Muscle of back (tissue), 13 donors: Measurements from ENCODE around the gene PLA2G6. TPM values are rescaled to one million over a fixed set of nuclear protein-coding genes. Genes with fewer than 3 reads are reported as not detected.

Experiments used
- DNase-seq, 3 donors: peaks; one replicate each; pipeline versions ENCODE4 v3.0.0 to v3.0.0-alpha.2; 2013
- long read RNA-seq, 9 donors: transcript quantifications; one replicate each; lab custom pipeline, GENCODE V29; 2026
- polyA plus RNA-seq, 10 donors: library from polyadenylated mRNA; unstranded; fragments of 120-200 nt; gene quantifications; one replicate each; pipeline ENCODE4 v1.2.1, GENCODE V29; 2013; ENCODE audit not compliant: insufficient read length in 10 of 10

PLA2G6 gene, protein sequence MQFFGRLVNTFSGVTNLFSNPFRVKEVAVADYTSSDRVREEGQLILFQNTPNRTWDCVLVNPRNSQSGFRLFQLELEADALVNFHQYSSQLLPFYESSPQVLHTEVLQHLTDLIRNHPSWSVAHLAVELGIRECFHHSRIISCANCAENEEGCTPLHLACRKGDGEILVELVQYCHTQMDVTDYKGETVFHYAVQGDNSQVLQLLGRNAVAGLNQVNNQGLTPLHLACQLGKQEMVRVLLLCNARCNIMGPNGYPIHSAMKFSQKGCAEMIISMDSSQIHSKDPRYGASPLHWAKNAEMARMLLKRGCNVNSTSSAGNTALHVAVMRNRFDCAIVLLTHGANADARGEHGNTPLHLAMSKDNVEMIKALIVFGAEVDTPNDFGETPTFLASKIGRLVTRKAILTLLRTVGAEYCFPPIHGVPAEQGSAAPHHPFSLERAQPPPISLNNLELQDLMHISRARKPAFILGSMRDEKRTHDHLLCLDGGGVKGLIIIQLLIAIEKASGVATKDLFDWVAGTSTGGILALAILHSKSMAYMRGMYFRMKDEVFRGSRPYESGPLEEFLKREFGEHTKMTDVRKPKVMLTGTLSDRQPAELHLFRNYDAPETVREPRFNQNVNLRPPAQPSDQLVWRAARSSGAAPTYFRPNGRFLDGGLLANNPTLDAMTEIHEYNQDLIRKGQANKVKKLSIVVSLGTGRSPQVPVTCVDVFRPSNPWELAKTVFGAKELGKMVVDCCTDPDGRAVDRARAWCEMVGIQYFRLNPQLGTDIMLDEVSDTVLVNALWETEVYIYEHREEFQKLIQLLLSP
- polyA plus RNA-seq: 10 to 100 TPM in 6 of 10 donors, 1 to 10 TPM in 4; 7.3 to 14.9 (median 10.4) TPM
- long read RNA-seq, donor 1: 0 reads
- long read RNA-seq, donor 2, partial matches to known transcripts: 12 of 12 reads
- long read RNA-seq, donor 2, other reads (novel, unspliced or antisense): 0 of 12 reads
- long read RNA-seq, donor 3: 0 reads
- long read RNA-seq, donor 4: 0 reads
- long read RNA-seq, donor 5, partial matches to known transcripts: 0 of 1 reads
- long read RNA-seq, donor 5, other reads (novel, unspliced or antisense): 0 of 1 reads
- long read RNA-seq, donor 6: 0 reads
- long read RNA-seq, donor 7: 0 reads
- long read RNA-seq, donor 8: 0 reads
- long read RNA-seq, donor 9: 0 reads

DNA sequence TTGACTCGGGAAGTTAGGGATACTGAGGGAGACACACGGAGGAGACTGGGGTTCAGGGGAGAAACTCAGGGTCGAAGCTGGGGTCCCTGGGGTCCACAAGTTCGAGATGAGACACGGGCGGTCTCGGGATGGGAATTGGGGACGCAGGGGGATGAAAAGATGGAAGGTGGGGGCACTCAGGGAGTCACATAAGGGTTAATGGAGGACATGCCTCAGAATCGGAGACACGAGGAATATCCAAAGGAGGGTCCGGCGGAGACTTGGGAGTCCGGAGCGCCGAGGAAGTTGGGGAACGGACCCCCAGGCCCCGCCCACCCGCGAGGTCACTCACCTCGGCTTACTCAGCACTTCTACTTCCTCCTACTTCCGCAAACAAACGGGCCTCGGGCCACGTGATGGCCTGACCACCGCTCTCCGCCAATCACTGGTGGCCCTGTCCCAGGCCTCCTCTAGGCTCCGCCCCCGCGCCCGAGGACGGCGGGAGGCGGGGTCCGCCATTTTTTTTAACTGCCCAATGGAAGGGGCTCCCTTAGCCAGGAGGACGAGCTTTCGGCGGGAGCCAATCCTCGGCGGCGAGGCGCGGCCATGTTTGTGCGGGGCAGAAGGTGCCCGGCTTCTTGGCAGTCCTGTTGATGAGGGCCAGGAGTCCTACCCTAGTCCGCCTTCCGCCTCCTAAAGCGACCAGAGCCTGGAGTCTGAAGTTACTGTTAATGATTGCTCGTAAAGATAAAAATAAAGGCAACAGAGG, at the start of gene PLA2G6:
Gene PLA2G6 (minus strand): TSS at position 378 of the 748 bp plus-strand sequence. CDS start 12,404 bp downstream, outside the sequence.
- peak; percentile 98 to 99 (median 99) for DNase-seq

DNA sequence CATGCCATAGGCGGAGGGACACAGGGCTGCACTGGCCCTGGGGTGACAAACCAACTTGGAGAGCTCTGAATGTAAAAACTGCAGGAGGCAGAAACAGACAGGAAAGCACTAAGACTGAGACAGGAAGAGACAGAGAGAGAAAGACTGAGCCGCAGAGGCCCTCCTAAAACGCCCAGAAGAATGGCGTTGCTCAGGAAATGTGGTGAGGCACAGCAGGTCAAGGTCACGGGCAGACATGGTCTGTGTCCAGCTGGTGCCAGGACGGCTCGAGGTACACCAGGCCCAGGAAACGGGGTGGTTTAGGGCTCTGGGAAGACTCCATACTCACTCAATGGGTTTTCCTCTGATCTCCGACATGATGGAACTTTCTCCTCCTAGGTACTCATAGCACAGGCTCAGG, 49.3 kb upstream of the PLA2G6 start:
- DNase-seq: no peak

DNA sequence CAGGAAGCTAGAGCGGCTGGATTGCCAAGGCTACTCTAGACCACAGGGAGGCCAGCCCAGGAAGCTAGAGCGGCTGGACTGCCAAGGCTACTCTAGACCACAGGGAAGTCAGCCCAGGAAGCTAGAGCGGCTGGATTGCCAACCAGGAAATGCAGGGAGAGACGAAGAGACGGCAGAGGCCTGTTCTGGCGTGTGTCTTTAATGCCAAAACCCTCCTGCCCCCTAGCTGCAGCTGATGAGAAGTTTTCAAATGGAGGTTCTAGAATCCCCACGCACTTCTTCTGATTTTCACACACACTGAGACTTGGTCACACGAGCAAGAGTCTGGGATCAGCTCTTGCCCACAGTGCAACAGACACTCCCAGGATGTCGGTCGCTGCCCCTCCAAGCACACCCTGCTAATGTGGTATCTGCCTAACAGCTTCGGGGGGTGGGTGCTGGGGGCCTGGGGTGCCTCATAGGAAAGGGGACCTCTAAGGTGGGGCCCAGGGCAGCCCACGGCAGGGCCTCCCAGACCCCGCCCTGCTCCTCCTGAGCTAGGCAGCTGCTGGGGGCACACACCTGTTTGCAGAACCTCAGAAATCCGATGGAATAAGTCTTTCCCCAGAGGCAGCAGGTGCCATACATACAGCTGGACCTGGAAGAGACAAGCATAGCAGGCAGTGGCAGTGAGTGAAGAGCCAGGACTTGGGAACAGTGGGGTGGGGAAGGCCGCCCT, 48.6 kb upstream of the PLA2G6 start:
- peak in 1 of 3 donors; percentile 43 for DNase-seq

DNA sequence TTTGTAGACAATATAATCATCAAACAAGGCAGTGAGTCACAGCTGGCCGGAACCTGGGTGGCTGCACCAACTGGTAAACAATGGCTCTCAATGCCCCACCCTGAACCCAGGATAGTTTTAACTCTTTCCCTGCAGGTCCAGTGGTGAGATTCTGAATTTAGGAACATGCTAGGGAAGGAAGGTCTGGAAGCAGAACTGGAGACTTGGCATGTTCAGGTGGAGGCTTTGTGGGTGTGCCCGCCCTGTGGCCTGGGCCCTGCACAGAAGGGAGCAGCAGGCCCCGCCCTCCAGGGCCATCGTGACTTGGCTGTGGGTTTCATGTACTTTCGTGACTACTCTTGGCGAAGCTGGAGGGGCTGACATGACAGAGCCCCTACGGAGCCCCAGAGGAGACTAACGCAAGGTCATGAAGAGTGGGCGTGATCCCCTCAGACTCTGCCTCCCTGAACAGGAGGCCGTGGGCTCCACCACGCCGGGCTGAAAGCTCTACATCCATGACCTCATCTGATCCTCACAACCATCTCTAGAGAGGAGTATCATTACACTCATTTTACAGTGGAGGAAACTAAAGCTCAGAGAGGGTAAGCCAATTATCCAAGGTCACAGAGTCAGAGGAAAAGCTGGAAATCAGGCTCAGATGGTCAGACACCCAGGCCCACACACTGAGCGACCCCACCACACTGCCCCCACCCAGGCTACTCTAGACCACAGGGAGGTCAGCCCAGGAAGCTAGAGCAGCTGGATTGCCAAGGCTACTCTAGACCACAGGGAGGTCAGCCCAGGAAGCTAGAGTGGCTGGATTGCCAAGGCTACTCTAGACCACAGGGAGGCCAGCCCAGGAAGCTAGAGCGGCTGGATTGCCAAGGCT, 47.5 kb upstream of the PLA2G6 start:
- DNase-seq: peak in 1 of 3 donors; percentile 65

DNA sequence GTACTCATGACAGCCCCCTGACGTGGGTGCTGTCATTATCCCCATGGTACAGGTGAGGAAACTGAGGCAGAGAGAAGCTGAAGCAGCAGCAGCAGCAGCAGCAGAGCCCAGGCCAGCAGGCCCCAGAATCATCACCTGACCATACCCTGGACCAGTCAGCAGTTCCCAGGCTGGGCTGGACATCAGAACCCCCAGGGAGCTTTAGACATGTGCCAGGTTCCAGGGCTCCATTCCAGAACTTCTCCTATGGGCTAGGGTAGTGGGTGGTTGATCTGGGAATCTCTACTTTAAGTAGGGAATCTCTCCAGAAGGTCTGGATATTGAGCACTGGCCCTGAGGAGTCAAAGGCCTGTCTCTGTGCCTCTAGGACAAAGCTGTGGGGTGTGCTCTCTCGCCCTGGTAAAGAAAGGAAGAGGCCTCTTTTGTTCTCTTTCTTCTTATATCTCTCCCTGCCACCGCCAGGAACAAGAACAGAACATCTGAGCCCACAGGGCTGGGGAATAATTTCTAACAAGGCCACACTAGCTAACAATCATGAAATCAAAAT, 46.8 kb upstream of the PLA2G6 start:
- no peak for DNase-seq

DNA sequence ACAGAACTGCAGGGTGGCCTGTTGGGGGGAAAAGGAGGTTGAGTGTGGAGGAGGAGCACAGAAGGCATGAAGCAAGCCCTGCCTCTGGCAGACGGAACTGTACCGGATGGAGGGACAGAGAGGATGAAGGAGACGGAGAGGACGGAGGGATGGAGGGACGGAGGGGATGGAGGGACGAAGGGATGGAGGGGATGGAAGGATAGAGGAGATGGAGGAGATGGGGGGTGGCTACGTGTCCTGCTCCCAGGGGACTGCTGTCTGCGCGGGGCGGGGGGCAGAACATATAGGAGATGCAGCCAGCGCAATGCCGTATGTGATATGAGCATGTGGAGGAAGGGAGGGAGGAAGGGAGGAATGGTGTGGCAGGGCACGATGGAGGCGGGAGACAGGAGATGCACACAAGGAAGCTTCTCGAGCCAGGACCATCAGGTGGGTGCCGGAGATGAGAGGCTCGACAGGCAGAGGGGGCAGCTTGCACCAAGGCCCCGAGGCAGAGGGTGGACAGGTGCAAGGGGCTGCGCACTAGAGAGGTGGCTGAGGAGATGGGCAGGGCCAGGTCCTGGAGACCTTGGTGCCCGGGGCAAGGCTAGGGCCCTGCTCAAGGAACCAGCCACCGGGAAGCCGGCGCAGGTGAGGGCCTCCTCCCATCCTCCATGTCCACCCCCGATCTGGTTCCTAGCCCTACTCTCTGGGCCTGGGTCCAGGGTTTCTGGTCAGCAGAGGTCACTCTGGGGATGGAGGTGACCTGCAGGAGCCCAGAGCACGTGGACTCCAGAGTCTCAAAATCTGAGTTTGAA, 45.4 kb upstream of the PLA2G6 start:
- DNase-seq: no peak

DNA sequence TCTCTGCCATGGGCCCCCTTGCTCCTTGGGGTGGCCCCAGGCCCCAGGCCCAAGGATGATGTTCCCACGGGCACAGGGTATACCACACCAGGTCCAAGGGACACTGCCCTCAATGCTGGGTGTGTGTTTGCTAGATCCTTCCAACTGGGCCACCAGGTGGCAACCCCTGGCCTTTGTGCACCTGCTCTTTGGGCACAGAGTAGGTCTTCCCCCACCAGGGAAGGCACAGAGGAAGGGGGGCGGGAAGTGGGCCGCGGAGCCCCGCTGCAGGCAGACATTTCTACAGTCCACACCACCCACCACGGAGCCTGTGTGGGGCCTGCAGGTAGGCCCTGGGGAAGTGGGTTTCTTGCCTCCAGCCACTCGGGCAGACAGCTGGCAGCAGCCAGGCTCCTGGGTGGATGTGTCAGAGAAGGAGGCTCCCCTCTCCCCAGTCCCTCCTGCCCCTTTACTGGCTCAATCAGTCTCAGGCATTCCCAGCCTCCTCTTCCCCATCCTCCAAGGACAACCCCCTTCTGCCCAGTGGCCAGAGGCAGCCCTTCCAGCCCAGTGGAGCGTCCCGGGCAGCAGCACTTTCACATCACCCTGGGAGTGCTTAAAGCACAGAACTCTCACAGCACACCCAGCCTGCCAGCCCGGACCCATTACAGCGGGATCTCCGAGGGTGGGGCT, 41.8 kb upstream of the PLA2G6 start:
- no peak for DNase-seq

DNA sequence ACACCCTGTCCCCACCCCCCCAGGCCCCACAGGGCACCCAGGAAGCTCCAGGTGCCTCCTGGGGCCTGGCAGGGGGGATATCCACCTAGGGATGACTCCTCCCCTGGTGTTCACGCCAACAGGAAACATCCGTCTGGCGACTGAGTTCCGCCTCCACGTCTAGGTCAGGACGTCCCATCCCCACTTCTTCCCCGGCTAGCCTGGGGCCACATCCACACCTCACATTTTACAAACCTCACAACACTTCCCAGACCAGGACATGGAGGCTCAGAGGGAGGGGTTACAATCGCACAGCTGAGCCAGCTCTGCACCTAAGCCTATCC, 41.1 kb upstream of the PLA2G6 start:
- DNase-seq: no peak

DNA sequence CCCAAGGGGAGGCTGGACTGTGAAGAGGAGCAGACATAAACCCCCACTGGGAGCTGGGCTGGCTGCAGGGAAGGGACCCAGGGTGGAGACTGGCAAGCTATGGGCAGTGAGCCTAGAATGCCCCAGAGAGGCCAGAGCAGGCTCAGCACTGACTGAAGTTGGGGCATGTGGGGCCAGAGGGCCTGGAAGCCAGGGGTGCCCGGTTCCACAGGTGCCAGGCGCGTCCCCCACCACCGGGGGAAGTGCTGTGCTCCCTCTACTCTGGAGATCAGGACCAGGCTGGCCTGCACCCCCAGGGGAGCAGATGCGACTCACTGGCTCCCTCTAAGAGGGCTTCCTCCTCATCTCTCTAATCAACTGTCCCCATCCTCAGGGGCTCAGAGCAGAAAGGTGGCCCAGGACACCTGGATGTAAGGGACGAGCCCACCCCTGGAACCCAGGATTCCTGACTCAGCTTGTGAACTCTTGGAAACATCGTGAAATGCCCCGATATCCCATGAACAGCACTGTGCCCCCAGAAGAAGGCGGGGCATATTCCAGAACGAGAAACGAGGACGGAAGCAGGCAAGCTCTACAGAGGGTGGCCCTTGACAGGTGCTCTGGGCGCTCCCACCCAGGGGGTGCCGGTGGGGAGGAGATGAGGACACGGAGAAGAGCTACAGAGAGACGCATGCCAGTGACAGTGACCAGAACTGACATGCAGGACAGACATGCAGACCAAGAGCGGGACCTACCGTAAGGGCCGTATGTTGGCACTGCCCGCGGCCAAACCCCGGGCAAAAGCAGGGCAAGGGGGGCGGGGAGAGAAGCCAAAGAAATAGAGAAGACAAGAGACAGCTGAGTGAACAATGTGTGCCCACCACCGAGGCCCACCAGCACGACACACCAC, 40.5 kb upstream of the PLA2G6 start:
- DNase-seq: no peak

DNA sequence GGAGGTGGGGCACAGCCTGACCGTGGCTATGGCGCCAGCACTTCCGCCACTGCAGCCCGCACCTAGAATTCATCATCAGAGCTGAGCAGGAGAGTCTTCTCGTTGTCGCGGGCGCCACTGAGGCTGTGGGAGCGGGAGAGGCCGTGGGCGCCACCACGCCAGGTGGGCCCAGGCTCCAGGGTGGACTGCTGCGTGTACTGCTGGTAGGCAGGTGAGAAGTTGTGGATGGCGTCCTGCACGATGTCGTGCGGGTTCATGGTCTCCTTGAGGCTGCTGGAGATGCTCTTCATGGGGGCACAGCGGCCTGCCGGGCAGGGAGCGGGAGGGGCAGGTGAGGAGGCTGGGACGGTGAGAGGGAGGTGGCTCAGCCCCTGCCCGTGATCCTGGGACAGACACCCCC, 39.8 kb upstream of the PLA2G6 start:
- no peak for DNase-seq

DNA sequence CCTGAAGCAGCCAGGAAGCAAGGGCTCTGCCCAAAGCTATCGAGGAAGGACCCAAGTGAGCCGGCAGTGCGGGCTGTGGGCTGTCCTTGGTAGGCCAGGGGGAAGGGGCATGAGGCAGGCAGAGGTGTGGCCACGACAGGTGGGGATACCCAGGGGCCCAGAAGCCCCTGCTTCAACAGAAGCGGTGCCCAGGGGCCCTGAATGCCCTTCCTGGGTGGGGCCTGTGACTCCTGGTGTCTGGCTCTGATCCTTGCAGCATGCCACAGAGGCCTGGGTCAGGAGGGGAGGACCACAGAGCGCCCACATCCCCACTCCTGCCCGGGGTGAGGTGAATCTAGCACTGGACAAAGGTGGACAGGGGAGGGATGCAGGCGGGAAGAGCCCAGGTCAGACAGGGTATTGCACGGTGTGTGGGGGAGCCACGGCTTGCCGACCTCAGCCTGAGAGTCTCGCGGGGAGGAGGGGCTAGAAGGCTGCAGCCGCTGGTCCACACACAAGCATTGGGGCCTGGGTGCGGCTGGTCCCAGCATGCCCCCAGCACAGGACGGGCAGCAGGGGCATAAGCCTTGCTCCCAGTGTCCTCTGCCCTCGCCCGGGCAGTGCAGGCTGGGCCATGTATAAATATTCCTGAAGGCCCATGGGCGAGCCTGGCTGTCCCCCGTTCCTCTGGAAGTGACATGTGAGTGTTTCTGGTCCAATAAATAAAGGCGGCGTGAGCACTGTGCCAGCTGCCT, 39.2 kb upstream of the PLA2G6 start:
- no peak for DNase-seq

DNA sequence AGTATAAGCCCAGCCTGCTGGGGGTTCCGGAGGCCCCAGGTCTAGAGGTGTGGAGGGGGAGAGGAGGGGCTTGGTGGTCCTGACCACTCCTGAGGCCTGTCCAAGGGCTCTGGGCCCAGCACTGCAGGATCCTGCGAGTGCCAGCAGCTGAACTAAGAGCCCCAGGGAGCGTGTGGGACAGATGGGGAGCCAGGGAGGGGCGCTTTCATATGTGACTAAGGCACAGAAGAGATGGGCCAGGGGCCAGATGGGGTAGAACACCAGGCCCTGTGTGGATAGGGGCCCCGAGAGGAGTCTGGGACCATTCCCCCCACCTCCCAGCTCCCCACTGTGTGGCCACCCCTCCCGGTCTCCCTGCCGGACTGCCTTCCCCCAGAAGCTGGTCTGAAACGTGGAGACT, 38.5 kb upstream of the PLA2G6 start:
- DNase-seq: no peak

DNA sequence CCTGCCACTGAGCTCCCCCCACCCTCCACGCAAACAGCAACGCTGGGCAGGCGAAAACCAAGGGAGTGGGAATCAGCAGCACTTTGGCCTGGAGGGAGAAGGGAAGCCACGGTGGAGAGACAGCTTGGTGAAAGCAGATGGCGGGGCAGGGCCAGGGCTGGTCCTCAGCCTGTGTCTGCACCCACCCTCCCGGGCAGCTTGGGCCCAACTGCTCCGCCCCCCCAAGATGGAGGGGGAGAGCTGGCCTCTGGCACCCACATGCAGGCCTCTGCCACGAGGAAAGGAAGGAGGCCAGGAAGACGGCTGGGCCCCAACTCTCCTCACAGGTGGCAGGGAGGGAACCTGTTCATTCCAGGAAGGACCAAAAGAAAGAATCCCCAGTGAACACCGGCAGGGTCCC, 38.0 kb upstream of the PLA2G6 start:
- no peak for DNase-seq

DNA sequence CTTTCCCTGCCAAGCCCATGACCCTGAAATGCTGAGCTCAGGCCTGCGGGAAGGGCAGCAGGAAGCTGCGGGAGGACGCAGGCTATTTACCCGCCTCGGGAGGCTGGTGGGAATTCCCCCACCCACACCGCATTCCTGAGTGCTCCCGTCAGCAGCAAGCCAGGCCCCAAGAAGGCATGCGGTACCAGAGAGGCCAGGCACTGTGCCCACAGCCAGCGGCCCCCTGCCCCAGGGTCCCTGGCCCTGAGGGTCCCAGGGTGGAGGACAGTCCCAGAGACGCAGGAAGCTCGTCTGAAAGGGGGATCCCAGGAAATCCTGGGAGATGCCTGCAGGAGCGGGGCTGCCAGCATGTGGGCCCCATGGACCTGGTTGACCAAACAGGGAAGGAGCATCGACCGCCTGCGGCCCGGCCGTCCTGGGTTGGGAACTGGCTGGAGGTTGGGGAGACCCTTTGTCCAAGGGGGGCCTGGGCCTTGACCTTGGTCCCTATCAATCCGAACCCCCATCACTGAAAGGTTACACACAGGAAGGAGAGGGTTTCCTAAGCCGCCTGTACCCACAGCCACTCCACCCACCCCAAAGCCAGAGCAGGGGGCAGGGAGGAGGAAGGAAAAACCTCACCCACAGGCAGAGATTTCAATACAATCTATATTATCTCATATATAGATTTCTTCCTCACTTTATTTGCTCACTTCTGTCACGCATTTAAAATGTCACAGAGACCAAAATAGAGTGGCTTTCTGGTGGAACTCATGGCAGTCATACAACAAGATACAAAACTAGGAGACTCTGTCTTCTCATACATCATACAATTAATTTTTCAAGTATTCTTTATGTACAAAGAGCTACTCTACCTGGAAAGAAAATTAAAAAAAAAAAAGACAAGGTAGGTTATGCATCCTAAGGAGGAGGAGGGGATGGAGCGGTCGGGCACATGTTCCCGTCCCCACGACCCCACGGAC, 37.3 kb upstream of the PLA2G6 start:
- DNase-seq: peak in 2 of 3 donors; percentile 79
